ENCODE measurements around the gene CMC2. TPM values are rescaled to one million over a fixed set of nuclear protein-coding genes. Genes with fewer than 3 reads are reported as not detected.

Gene CMC2
- total RNA-seq, 1 experiment from 2014 or later = 64.2 TPM

DNA sequence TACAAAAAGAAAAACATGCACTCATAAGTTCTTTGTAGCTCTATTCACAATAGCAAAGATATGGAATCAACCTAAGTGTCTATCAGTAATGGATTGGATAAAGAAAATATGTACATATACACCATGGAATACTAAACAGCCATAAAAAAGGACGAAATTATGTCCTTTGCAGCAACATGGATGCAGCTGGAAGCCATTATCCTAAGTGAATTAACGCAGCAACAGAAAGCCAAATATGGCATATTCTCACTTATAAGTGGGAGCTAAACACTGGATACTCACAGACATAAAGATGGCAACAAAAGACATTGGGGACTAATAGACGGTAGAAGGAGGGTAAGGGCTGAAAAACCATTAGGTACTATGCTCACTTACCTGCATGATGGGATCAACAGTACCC is 5.8 kb downstream of the CMC2 start:
- Mint-ChIP-seq H3K27ac (no peak overlapping the region), H3K4me3 (no peak overlapping the region), H3K9me3 (peaks cover 0 to 2% of the 10 kb centered on the region in 2 experiments; a peak in 3 of 5 replicates), H3K4me1 (peaks cover 15 to 21% of the 10 kb centered on the region in 2 experiments), H3K36me3 (ENCODE audit: insufficient read depth in 1 of 3, low read depth in 3 of 3) (peaks cover 0 to 7% (median 6%) of the 10 kb centered on the region in 3 experiments; a peak in 5 of 7 replicates), H3K27me3 (ENCODE audit: low read depth) (no peaks in the 10 kb centered on the region)
- TF ChIP-seq, protein P1, sequence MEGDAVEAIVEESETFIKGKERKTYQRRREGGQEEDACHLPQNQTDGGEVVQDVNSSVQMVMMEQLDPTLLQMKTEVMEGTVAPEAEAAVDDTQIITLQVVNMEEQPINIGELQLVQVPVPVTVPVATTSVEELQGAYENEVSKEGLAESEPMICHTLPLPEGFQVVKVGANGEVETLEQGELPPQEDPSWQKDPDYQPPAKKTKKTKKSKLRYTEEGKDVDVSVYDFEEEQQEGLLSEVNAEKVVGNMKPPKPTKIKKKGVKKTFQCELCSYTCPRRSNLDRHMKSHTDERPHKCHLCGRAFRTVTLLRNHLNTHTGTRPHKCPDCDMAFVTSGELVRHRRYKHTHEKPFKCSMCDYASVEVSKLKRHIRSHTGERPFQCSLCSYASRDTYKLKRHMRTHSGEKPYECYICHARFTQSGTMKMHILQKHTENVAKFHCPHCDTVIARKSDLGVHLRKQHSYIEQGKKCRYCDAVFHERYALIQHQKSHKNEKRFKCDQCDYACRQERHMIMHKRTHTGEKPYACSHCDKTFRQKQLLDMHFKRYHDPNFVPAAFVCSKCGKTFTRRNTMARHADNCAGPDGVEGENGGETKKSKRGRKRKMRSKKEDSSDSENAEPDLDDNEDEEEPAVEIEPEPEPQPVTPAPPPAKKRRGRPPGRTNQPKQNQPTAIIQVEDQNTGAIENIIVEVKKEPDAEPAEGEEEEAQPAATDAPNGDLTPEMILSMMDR (conservative IDR thresholded peaks at IDR 0.05) = no peak
- Histone ChIP-seq H4K5ac (ENCODE audit: insufficient read length, low read depth, low read length) (no peak overlapping the region), H2BK20ac (ENCODE audit: low read depth, low read length, poor library complexity, severe bottlenecking) (no peak overlapping the region), H3K79me1 (ENCODE audit: insufficient read depth, low read depth, low read length, poor library complexity, severe bottlenecking) (peaks cover 18% of the 10 kb centered on the region), H3K23ac (ENCODE audit: insufficient read length, low read depth, low read length) (no peak overlapping the region), H3K18ac (ENCODE audit: insufficient read length, low read depth, low read length) (no peak overlapping the region), H3K9ac (ENCODE audit: extremely low read depth, insufficient read length, low read length) (no peak overlapping the region), H2AK5ac (ENCODE audit: insufficient read length, low read length) (no peak overlapping the region), H2BK12ac (ENCODE audit: insufficient read length, low read depth, low read length) (no peak overlapping the region), H3K4me2 (ENCODE audit: insufficient read depth, insufficient read length, low read length) (no peak overlapping the region), H2BK5ac (ENCODE audit: insufficient read length, low read length) (no peak overlapping the region), H3K4ac (ENCODE audit: low read depth, low read length) (no peak overlapping the region), H3K27me3 (ENCODE audit: insufficient read depth, low read length) (no peaks in the 10 kb centered on the region), H3K56ac (ENCODE audit: insufficient read length, low read depth, low read length) (no peak overlapping the region), H3K79me2 (ENCODE audit: insufficient read depth, low read length) (peaks cover 24% of the 10 kb centered on the region; the same call in 1 of the 2 replicates), H3T11ph (ENCODE audit: low read length) (no peak overlapping the region), H4K20me1 (ENCODE audit: control insufficient read depth, insufficient read depth, insufficient read length) (no peaks in the 10 kb centered on the region), H4K91ac (ENCODE audit: insufficient read length, low read depth, low read length) (no peak overlapping the region), H2AFZ (ENCODE audit: low read length) (no peak overlapping the region), H3K4me1 (ENCODE audit: insufficient read depth, low read length) (no peaks in the 10 kb centered on the region), H2BK120ac (ENCODE audit: low read depth, low read length, poor library complexity, severe bottlenecking) (no peak overlapping the region), H3K9me3 (ENCODE audit: control insufficient read depth, low read depth, low read length) (no peaks in the 10 kb centered on the region), H4K8ac (replicated peaks; ENCODE audit: insufficient read length, low read depth, low read length) (no peak overlapping the region), H3K23me2 (ENCODE audit: insufficient read length, low read depth, low read length, poor library complexity, severe bottlenecking) (no peaks in the 10 kb centered on the region), H3K27ac (ENCODE audit: insufficient read length, low read depth, low read length) (no peak overlapping the region), H2BK15ac (ENCODE audit: low read depth, low read length) (no peak overlapping the region), H3K14ac (ENCODE audit: insufficient read depth, low read length) (no peak overlapping the region)
- no CpG with 5 or more reads among the region's 3 CpGs for WGBS (ENCODE audit: extremely low coverage, insufficient read length, low lambda C conversion rate)
- no peak for DNase-seq
